D721Med (cell line): ENCODE results near the gene FRMD8.

Source experiments
- DNase-seq: peaks from one replicate; pipeline ENCODE4 v3.0.0; 2011; ENCODE audit warnings: low spot score; ENCODE audit not compliant: insufficient read length
- FAIRE-seq: peaks from 2 replicates; lab custom pipeline; 2011; peaks lifted over from hg19 to GRCh38; lab: Jason Lieb, UNC
- TF ChIP-seq, protein P1 (sequence below): IDR thresholded peaks from 2 replicates; pipeline ENCODE4 v1.5.1; 2012; ENCODE audit warnings: mild to moderate bottlenecking, control low read depth; ENCODE audit not compliant: insufficient read depth; ENCODE audit errors: missing control alignments

The FRMD8 gene

GRCh38 chr11:65423516-65424204 is 37.2 kb downstream of the FRMD8 start:
- TF ChIP-seq, protein P1, sequence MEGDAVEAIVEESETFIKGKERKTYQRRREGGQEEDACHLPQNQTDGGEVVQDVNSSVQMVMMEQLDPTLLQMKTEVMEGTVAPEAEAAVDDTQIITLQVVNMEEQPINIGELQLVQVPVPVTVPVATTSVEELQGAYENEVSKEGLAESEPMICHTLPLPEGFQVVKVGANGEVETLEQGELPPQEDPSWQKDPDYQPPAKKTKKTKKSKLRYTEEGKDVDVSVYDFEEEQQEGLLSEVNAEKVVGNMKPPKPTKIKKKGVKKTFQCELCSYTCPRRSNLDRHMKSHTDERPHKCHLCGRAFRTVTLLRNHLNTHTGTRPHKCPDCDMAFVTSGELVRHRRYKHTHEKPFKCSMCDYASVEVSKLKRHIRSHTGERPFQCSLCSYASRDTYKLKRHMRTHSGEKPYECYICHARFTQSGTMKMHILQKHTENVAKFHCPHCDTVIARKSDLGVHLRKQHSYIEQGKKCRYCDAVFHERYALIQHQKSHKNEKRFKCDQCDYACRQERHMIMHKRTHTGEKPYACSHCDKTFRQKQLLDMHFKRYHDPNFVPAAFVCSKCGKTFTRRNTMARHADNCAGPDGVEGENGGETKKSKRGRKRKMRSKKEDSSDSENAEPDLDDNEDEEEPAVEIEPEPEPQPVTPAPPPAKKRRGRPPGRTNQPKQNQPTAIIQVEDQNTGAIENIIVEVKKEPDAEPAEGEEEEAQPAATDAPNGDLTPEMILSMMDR: no peak
- DNase-seq (no peak), FAIRE-seq (no peak)

DNA sequence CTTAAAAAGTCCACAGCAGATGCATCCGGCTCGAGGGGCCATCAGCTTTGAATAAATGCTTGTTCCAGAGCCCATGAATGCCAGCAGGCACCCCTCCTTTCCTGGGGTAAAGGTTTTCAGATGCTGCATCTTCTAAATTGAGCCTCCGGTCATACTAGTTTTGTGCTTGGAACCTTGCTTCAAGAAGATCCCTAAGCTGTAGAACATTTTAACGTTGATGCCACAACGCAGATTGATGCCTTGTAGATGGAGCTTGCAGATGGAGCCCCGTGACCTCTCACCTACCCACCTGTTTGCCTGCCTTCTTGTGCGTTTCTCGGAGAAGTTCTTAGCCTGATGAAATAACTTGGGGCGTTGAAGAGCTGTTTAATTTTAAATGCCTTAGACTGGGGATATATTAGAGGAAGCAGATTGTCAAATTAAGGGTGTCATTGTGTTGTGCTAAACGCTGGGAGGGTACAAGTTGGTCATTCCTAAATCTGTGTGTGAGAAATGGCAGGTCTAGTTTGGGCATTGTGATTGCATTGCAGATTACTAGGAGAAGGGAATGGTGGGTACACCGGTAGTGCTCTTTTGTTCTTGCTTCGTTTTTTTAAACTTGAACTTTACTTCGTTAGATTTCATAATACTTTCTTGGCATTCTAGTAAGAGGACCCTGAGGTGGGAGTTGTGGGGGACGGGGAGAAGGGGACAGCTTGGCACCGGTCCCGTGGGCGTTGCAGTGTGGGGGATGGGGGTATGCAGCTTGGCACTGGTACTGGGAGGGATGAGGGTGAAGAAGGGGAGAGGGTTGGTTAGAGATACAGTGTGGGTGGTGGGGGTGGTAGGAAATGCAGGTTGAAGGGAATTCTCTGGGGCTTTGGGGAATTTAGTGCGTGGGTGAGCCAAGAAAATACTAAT is 38.0 kb downstream of the FRMD8 start:
- TF ChIP-seq, protein P1: no peak
- FAIRE-seq: no peak
- no peak for DNase-seq

- no peak for FAIRE-seq
- no peak for DNase-seq
- TF ChIP-seq, protein P1: no peak
These were observed 38.9 kb downstream of the FRMD8 start for GRCh38 chr11:65425105-65425970.

GRCh38 chr11:65425971-65426838 is 39.8 kb downstream of the FRMD8 start:
- FAIRE-seq: no peak
- TF ChIP-seq, protein P1: no peak
- no peak for DNase-seq

- TF ChIP-seq, protein P1: no peak
- no peak for FAIRE-seq
These were observed 40.6 kb downstream of the FRMD8 start for GRCh38 chr11:65426839-65427690.

More at GRCh38 chr11:65426839-65427690, 40.6 kb downstream of the FRMD8 start:
- no peak for DNase-seq
